GM12864 (cell line): ENCODE measurements around the gene TM4SF1.
A peak's percentile ranks its signal among the peaks of the same experiment; 100 is the strongest.

Source experiments
- DNase-seq: peaks from one replicate; pipeline ENCODE4 v3.0.0-alpha.2; 2011; ENCODE audit warnings: low read depth
- H3K4me3 ChIP-seq: 2 replicates; pipeline ENCODE4 v1.5.1; 2011; ENCODE audit warnings: mild to moderate bottlenecking, low read depth, low read length, control low read depth
- CTCF ChIP-seq: IDR thresholded peaks from 2 replicates; pipeline ENCODE4 v1.5.1; 2011; ENCODE audit warnings: low read depth, mild to moderate bottlenecking, moderate library complexity, low read length, control low read depth, inconsistent platforms; ENCODE audit errors: missing control alignments

TM4SF1 gene

DNA sequence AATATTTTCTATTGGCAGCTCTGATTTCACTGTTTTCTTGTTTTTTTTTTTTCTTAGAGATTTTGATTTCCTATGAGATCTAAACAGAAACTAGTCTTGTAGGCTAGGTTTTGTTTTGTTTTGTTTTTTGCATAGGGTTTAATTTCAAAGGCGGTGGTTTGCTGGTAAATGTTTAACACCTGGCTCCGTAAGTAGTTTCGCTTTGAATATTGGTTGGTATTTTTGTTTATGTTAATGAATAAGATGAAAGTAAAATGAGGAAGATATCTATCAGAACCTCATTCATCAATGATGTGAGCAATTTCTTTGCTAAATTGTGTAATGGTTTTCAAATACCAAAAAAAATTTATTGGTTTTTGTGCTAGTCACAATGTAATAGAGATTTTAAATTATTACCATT, 39.7 kb upstream of the TM4SF1 start:
- no peak overlapping the region for H3K4me3 ChIP-seq
- peak; percentile 27 for DNase-seq
- TF ChIP-seq CTCF, result no peak

GRCh38 chr3:149415484-149415883, 38.0 kb upstream of the TM4SF1 start:
- TF ChIP-seq CTCF, result no peak

GRCh38 chr3:149414557-149415231, 37.2 kb upstream of the TM4SF1 start:
- no peak for TF ChIP-seq CTCF
- DNase-seq, result no peak
- H3K4me3 ChIP-seq, result no peak overlapping the region

More at GRCh38 chr3:149415484-149415883, 38.0 kb upstream of the TM4SF1 start:
- no peak overlapping the region for H3K4me3 ChIP-seq
- DNase-seq, result no peak

DNA sequence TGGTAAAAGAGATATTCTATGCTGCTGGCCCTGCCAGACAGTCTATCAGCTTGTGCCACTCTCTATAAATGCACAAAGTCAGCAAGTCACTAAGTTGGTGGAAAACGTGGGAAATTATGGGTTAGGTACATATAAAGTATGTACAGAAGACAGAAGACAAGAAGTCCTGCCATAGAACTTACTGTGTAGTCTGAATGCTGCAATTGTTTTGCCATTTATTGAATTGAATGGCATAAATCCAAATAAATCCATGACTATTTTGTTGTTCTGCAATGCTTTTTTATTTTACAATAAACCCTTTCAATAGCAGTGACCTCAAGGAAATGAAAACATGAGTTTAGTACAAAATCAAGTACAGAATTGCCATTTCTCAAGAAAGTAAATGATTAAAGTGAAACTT, 34.1 kb upstream of the TM4SF1 start:
- TF ChIP-seq CTCF, result no peak
- H3K4me3 ChIP-seq, result no peak overlapping the region
- DNase-seq, result no peak

- TF ChIP-seq CTCF, result no peak
- DNase-seq, result no peak
- no peak overlapping the region for H3K4me3 ChIP-seq
Observed at GRCh38 chr3:149409351-149409750, 31.9 kb upstream of the TM4SF1 start.

GRCh38 chr3:149407898-149408297, 30.4 kb upstream of the TM4SF1 start:
- no peak for DNase-seq
- H3K4me3 ChIP-seq, result no peak overlapping the region
- no peak for TF ChIP-seq CTCF

DNA sequence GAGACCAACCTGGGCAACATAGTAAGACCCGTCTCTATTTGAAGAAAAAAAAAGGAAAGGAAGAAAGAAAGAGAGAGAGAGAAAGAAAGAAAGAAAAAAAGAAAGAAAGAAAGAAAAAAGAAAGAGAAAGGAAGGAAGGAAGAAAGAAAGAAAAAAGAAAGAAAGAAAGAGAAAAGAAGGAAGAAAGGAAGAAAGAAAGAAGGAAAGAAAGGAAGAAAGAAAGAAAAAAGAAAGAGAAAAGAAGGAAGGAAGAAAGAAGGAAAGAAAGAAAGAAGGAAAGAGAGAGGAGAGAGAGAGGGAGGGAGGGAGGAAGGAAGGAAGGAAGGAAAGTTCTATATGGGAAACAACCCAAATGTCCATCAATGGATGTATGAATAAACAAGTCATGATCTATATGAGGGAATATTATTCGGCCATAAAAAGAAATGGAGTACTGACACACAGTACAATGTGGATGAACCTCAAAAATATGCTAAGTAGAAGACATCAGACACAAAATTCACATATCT, 28.8 kb upstream of the TM4SF1 start:
- TF ChIP-seq CTCF, result no peak
- no peak for DNase-seq
- no peak overlapping the region for H3K4me3 ChIP-seq
